GM19463 (cell line): Measurements from ENCODE around the gene ACOXL.
A peak's percentile ranks its signal among the peaks of the same experiment; 100 is the strongest.
"Not testable (repeated sequence)": the region's sequence is repeated elsewhere in the genome, so short reads cannot be mapped to it uniquely, and the experiment has no call there.

Source experiments
- ATAC-seq: cut with Tn5 transposase; IDR thresholded peaks from one replicate; pipeline ENCODE4 v1.9.1; 2021; ENCODE audit warnings: mild to moderate bottlenecking, moderate library complexity; ENCODE audit not compliant: unreplicated experiment

The ACOXL gene

GRCh38 chr2:111050701-111051376 is 318.5 kb downstream of the ACOXL start:
- ATAC-seq, result no peak

DNA sequence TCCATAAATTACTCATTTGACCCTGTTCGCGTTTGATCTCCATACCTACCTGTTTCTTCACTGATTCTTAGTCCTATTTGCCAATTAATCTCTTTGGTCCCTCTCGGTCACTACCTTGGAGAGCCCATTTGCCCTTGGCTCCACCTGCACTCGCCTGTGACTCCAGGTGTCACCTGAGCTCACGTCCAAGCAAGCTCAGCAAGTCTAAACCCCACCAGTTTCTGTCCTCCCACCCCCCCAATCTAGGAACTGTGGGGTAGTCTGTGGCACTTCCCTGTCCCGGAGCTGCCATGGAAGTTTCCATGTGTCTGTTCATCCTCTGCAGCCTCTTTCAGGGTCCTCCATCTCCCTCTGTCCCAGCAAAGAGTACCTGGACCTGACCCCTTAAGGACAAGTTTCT is 320.2 kb downstream of the ACOXL start:
- ATAC-seq, result no peak

- ATAC-seq, result no peak
Observed at GRCh38 chr2:111053266-111053665, 320.9 kb downstream of the ACOXL start.

- no peak for ATAC-seq
Observed at GRCh38 chr2:111053825-111054515, 321.6 kb downstream of the ACOXL start.

DNA sequence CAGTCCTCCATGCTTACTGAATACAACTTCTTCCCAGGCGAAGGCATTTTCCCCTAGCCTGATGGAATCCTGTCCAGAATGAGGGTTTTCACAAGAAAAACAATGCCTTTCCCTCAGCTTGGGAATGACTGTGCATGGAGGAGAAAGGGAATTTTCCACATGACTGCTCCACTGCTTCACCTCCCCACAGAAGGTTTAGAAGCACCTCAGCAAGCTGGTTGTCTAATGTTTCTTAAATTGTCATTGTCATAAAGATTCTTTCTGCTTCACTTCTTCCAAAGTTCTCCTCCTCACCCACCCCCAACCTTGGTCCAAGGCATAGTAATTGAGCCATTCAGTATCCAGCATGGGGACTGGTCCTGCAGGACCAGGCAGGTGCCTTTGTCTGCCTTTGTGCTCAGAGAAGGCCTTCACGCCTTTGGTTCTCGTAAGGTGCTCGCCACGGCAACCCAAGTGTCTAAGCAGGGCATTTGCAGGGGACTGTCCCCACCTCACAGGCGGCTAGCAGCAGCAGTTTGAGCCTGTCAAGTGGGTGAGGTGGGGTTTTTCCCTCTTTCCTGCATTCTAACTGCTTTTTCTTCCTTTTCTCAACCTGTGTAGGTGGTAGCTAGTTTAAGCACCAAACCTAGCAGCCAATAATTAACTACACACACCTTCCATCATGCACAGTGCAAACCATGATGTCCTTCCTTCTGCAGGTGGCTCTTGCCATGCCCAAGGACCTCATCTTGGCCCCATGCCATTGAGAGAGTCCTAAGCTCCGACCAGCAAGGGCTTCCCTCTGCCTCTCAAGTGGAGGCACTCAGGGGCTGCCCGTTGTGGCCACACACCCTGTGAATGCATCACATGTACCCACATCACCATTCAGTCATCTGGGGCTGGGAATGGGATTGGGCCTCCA is 322.7 kb downstream of the ACOXL start:
- peak; percentile 84 for ATAC-seq

DNA sequence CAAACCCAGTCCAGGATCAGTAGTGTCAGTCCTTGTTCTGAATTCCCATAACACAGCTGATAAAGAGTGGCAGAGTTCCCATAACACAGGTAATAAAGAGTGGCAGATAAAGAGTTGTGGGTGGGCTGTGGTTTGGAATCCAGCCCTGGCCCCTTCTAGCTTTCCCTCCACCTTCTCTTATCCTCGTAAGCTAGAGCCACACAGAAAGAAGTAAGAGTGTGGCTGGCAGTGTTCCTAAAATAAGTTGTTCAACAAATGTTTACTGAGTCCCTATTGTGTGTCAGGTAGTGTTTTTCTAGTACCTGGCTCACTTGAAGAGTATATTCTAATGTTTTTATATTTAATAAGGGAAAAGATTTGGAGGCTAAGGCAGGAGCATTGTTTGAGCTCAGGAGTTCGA is 323.4 kb downstream of the ACOXL start:
- no peak for ATAC-seq

DNA sequence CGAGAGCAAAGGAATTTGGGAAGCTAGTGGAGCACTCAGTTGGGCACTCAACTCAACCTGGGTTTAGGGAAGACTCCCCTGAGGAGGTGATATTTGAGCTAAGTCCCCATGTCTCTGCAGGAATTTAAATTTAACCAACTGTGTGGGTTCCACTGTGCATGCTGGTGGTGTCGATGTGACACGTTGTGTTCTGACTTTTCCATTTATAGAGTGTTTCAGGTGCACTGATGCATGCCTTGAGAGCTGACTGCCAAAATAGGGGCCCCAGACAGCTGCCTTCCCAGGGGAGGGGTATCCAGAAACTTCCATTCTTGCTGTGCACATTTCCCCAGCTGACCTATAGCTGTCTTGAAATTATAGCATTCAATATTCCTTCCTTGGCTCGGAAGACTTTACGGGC is 324.7 kb downstream of the ACOXL start:
- ATAC-seq, result no peak

DNA sequence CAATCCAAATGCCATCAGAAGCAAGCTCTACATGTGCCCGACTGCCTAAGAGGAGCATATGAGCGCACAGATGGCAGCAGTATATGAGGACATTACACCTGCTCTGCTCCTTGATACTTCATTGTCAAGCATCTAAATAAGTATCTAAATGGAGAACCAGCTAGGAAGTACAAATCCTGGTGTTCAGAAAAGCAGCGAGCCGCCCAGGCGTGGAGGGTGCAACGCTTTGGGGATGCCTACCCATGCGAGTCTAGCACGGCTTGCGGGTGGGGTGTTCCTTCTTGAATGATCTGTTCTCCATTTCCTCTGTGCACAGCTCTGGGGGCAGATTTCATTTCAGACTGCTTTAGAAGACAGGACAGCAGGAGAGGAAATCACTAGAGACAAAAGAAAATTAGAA is 325.3 kb downstream of the ACOXL start:
- ATAC-seq, result no peak

- ATAC-seq, result no peak
Observed at GRCh38 chr2:111058264-111058663, 325.9 kb downstream of the ACOXL start.

DNA sequence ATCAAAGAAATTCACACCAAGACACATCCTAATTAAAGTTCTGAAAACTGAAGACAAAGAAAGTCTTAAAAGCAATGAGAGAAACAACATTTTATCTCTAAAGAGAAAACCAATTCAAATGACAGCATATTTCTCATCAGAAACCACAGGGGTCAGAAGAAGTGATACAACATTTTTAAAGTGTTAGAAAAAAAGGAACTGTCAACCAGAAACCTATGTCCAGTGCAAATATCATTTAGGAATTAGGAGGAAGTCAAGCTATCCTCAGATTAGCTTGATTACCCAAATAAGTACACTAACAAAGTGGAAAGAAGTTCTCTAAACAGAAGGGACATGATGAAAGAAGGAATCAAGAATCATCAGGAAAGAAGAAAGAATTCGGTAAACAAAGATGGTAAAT is 328.8 kb downstream of the ACOXL start:
- no peak for ATAC-seq

GRCh38 chr2:111062417-111062816 is 330.0 kb downstream of the ACOXL start:
- no peak for ATAC-seq

- ATAC-seq, result no peak
Observed at GRCh38 chr2:111066062-111066593, 333.8 kb downstream of the ACOXL start.

- no peak for ATAC-seq
Observed at GRCh38 chr2:111068435-111069058, 336.2 kb downstream of the ACOXL start.

DNA sequence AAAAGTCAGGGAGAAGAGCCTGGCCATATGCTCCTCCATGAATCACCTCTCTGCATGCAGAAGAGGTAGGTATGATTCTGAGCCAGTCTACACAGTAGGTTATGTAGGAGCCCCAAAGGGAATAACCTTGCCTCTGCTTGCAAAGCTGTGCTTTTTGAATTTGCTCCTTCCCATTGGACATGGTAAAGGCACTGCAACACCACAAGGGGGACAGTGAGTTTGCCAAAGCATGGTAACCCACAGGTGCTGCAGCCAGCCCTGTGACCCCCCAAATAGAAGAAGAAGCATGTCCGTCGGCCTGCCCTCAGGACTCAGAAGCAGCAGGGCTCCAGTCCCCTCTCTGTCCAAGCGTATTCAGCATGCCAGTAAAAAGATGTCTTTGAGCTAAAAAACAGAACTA is 337.3 kb downstream of the ACOXL start:
- ATAC-seq, result no peak

GRCh38 chr2:111071600-111072171 is 339.3 kb downstream of the ACOXL start:
- ATAC-seq, result no peak

GRCh38 chr2:111072220-111072871 is 340.0 kb downstream of the ACOXL start:
- ATAC-seq, result no peak

- ATAC-seq, result not testable (repeated sequence)
Observed at GRCh38 chr2:111082659-111083058, 350.3 kb downstream of the ACOXL start.

DNA sequence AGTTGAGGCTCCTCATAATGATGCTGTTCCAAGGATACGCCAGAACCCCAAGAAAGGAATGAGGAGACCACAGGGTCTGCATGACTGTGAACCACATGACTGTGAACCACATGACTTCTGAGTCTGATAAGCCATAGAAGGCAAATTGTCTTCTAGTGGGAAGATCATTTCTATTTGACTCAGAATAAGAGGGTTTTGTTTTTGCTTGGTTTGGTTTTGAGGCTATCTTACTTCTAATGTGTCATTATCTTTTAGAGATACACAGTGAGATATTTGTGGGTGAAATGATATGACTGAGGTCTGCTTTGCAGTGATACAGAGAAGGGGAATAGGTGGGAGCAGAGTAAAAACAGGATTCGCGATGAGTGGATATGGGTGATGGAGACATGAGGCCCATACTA is 359.4 kb downstream of the ACOXL start:
- ATAC-seq, result no peak

GRCh38 chr2:111094691-111095090 is 362.3 kb downstream of the ACOXL start:
- ATAC-seq, result no peak

GRCh38 chr2:111095434-111095833 is 363.1 kb downstream of the ACOXL start:
- ATAC-seq, result no peak
